Stimulated activated CD4-positive, alpha-beta T cell treated with anti-CD3 and anti-CD28 coated beads, TNF-alpha, amount 100 ng/mL, for 4 hours (primary cell): ENCODE data around the gene RAP1GAP.

Experiments
- DNase-seq, 3 experiments: peaks; one replicate each; pipeline ENCODE4 v3.0.0-alpha.2; 2020; ENCODE audit warnings: low read depth in 3 of 3

Gene RAP1GAP

GRCh38 chr1:21610027-21610426 lies 59.1 kb downstream of the RAP1GAP start:
- DNase-seq, result no peak

GRCh38 chr1:21608798-21609197 lies 60.4 kb downstream of the RAP1GAP start:
- DNase-seq, result no peak

- DNase-seq, result peak in 1 of 3 experiments; percentile 9
Observed at GRCh38 chr1:21607549-21608529, 61.3 kb downstream of the RAP1GAP start.

GRCh38 chr1:21605964-21606705 lies 63.0 kb downstream of the RAP1GAP start:
- no peak for DNase-seq

GRCh38 chr1:21605012-21605715 lies 64.0 kb downstream of the RAP1GAP start:
- no peak for DNase-seq

- DNase-seq, result no peak
Observed at GRCh38 chr1:21604208-21604957, 64.8 kb downstream of the RAP1GAP start.

GRCh38 chr1:21603177-21604138 lies 65.7 kb downstream of the RAP1GAP start:
- DNase-seq, result no peak

- DNase-seq, result no peak
Observed at GRCh38 chr1:21601278-21602048, 67.7 kb downstream of the RAP1GAP start.

GRCh38 chr1:21599402-21599801 lies 69.8 kb downstream of the RAP1GAP start:
- DNase-seq, result no peak

GRCh38 chr1:21598904-21599303 lies 70.3 kb downstream of the RAP1GAP start:
- no peak for DNase-seq

GRCh38 chr1:21598417-21598816 lies 70.7 kb downstream of the RAP1GAP start:
- no peak for DNase-seq

- no peak for DNase-seq
Observed at GRCh38 chr1:21597753-21598152, 71.4 kb downstream of the RAP1GAP start.

GRCh38 chr1:21596628-21597027 lies 72.5 kb downstream of the RAP1GAP start:
- DNase-seq, result no peak

GRCh38 chr1:21596174-21596573 lies 73.0 kb downstream of the RAP1GAP start:
- DNase-seq, result no peak

- DNase-seq, result peak; percentile 7 to 12 (median 10)
Observed at GRCh38 chr1:21594935-21595897, 73.9 kb downstream of the RAP1GAP start.

- no peak for DNase-seq
Observed at GRCh38 chr1:21594501-21594900, 74.7 kb downstream of the RAP1GAP start.

- DNase-seq, result no peak
Observed at GRCh38 chr1:21593231-21593630, 75.9 kb downstream of the RAP1GAP start.
